ENCODE data around the gene OR13G1. TPM values are rescaled to one million over a fixed set of nuclear protein-coding genes. Genes with fewer than 3 reads are reported as not detected.
"Not testable (repeated sequence)": the region's sequence is repeated elsewhere in the genome, so short reads cannot be mapped to it uniquely, and the experiment has no call there.

OR13G1 gene
- total RNA-seq, 1 donor from 2014 or later: not detected

DNA sequence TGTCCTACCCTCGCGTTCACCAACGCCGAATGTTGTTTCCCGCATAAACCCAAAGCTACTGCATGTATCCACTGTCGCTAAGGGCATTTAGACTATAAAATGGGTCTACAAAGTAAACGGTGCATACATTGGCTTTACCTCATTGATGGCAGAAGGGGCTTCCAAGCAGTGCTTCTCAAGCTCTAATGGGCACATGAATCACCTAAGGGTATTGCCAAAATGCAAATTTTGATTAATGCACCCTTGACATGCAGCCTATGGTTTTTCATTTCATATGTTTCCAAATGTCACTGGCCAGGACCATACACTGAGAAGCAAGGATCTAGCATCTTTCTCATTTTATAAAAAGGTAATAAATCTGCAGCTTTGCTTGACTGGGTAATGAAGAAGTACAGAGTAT, 34.2 kb upstream of the OR13G1 start:
- FAIRE-seq (no peak), DNase-seq (ENCODE audit: low read depth) (no peak)
- Histone ChIP-seq H3K4me2 (ENCODE audit: low read length) (no peak overlapping the region), H3K4me3 (ENCODE audit: insufficient read depth, low read depth, low read length) (no peak overlapping the region), H3K36me3 (ENCODE audit: insufficient read depth, low read length) (no peaks in the 10 kb centered on the region), H3K4me1 (ENCODE audit: insufficient read depth, low read length) (no peaks in the 10 kb centered on the region), H2AFZ (ENCODE audit: low read depth, low read length) (no peak overlapping the region), H3K9me3 (ENCODE audit: insufficient read depth, low read depth, low read length) (no peaks in the 10 kb centered on the region), H3K79me2 (ENCODE audit: insufficient read depth, low read length) (no peaks in the 10 kb centered on the region), H3K9ac (ENCODE audit: low read length) (no peak overlapping the region), H3K27ac (ENCODE audit: low read depth, low read length) (no peak overlapping the region), H3K27me3 (ENCODE audit: insufficient read depth, low read length) (no peaks in the 10 kb centered on the region), H4K20me1 (ENCODE audit: insufficient read depth, low read length) (no peaks in the 10 kb centered on the region)
- Mint-ChIP-seq H3K27me3 (ENCODE audit: low read depth, unreplicated experiment) (no peaks in the 10 kb centered on the region), H3K4me1 (ENCODE audit: low read depth, unreplicated experiment) (no peaks in the 10 kb centered on the region), H3K4me3 (ENCODE audit: unreplicated experiment) (no peak overlapping the region), H3K9me3 (ENCODE audit: unreplicated experiment) (no peaks in the 10 kb centered on the region), H3K27ac (ENCODE audit: unreplicated experiment) (no peak overlapping the region), H3K36me3 (ENCODE audit: low read depth, unreplicated experiment) (no peaks in the 10 kb centered on the region)
- TF ChIP-seq, protein P1, sequence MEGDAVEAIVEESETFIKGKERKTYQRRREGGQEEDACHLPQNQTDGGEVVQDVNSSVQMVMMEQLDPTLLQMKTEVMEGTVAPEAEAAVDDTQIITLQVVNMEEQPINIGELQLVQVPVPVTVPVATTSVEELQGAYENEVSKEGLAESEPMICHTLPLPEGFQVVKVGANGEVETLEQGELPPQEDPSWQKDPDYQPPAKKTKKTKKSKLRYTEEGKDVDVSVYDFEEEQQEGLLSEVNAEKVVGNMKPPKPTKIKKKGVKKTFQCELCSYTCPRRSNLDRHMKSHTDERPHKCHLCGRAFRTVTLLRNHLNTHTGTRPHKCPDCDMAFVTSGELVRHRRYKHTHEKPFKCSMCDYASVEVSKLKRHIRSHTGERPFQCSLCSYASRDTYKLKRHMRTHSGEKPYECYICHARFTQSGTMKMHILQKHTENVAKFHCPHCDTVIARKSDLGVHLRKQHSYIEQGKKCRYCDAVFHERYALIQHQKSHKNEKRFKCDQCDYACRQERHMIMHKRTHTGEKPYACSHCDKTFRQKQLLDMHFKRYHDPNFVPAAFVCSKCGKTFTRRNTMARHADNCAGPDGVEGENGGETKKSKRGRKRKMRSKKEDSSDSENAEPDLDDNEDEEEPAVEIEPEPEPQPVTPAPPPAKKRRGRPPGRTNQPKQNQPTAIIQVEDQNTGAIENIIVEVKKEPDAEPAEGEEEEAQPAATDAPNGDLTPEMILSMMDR (IDR thresholded peaks at IDR 0.05; ENCODE audit: insufficient read depth, low read depth, low read length): no peak
- TF ChIP-seq EZH2 (IDR thresholded peaks at IDR 0.05; ENCODE audit: insufficient read depth, low read length): no peak

DNA sequence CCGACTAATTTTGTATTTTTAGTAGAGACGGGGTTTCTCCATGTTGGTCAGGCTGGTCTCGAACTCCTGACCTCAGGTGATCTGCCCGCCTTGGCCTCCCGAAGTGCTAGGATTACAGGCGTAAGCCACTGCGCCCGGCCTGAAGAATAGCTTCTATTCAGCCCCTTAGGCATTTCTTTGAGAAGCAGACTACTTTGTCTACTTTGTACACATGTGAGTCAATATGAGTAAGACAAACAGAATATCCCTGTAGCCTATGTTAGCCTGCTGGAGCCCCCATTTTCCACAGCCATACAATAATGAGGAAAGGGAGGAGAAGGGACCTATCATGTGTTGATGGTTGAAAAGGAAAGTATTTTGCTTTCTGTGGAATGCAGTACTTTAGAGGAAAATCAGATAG, 31.1 kb upstream of the OR13G1 start:
- not testable (repeated sequence) for H3K9ac ChIP-seq (ENCODE audit: low read length); H3K27ac Mint-ChIP-seq (ENCODE audit: unreplicated experiment); H3K36me3 ChIP-seq (ENCODE audit: insufficient read depth, low read length); H4K20me1 ChIP-seq (ENCODE audit: insufficient read depth, low read length); FAIRE-seq; H3K4me2 ChIP-seq (ENCODE audit: low read length); H3K9me3 ChIP-seq (ENCODE audit: insufficient read depth, low read depth, low read length); H2AFZ ChIP-seq (ENCODE audit: low read depth, low read length); H3K79me2 ChIP-seq (ENCODE audit: insufficient read depth, low read length); H3K4me3 Mint-ChIP-seq (ENCODE audit: unreplicated experiment); H3K9me3 Mint-ChIP-seq (ENCODE audit: unreplicated experiment); H3K27me3 ChIP-seq (ENCODE audit: insufficient read depth, low read length); H3K27ac ChIP-seq (ENCODE audit: low read depth, low read length); H3K36me3 Mint-ChIP-seq (ENCODE audit: low read depth, unreplicated experiment); H3K4me3 ChIP-seq (ENCODE audit: insufficient read depth, low read depth, low read length); DNase-seq (ENCODE audit: low read depth); H3K4me1 Mint-ChIP-seq (ENCODE audit: low read depth, unreplicated experiment); H3K4me1 ChIP-seq (ENCODE audit: insufficient read depth, low read length); H3K27me3 Mint-ChIP-seq (ENCODE audit: low read depth, unreplicated experiment)

DNA sequence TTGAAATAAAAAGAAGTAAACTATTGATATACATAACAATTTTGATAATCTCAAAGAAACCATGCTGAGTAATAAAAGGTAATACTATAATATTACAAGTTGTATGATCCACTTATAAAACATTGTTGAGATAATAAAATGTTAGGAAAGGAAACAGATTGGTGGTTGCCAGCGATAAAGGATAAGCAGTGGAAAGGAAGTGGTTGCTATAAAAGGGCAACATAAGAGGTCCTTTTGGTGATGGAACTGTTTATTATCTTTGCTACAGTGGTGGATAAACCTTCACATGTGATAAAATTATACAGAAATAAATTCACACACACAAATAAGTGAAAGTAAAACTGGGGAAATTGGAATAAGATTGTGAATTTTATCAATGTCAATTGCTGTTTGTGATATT, 21.8 kb upstream of the OR13G1 start:
- no peak overlapping the region for H3K4me2 ChIP-seq (ENCODE audit: low read length)
- no peak for DNase-seq (ENCODE audit: low read depth)
- peaks cover 3% of the 10 kb centered on the region for H3K9me3 ChIP-seq (ENCODE audit: insufficient read depth, low read depth, low read length)
- H3K79me2 ChIP-seq (ENCODE audit: insufficient read depth, low read length): no peaks in the 10 kb centered on the region
- Mint-ChIP-seq H3K4me1 (ENCODE audit: low read depth, unreplicated experiment) (no peaks in the 10 kb centered on the region), H3K9me3 (ENCODE audit: unreplicated experiment) (no peaks in the 10 kb centered on the region), H3K27me3 (ENCODE audit: low read depth, unreplicated experiment) (no peaks in the 10 kb centered on the region), H3K36me3 (ENCODE audit: low read depth, unreplicated experiment) (no peaks in the 10 kb centered on the region), H3K4me3 (ENCODE audit: unreplicated experiment) (no peak overlapping the region), H3K27ac (ENCODE audit: unreplicated experiment) (no peak overlapping the region)
- no peaks in the 10 kb centered on the region for H3K4me1 ChIP-seq (ENCODE audit: insufficient read depth, low read length)
- no peak overlapping the region for H3K27ac ChIP-seq (ENCODE audit: low read depth, low read length)
- no peak for TF ChIP-seq EZH2 (IDR thresholded peaks at IDR 0.05; ENCODE audit: insufficient read depth, low read length)
- TF ChIP-seq, protein P1 (IDR thresholded peaks at IDR 0.05; ENCODE audit: insufficient read depth, low read depth, low read length): no peak
- no peak overlapping the region for H3K9ac ChIP-seq (ENCODE audit: low read length)
- no peak for FAIRE-seq
- no peaks in the 10 kb centered on the region for H3K27me3 ChIP-seq (ENCODE audit: insufficient read depth, low read length)
- no peak overlapping the region for H3K4me3 ChIP-seq (ENCODE audit: insufficient read depth, low read depth, low read length)
- H3K36me3 ChIP-seq (ENCODE audit: insufficient read depth, low read length): no peaks in the 10 kb centered on the region
- H4K20me1 ChIP-seq (ENCODE audit: insufficient read depth, low read length): no peaks in the 10 kb centered on the region
- no peak overlapping the region for H2AFZ ChIP-seq (ENCODE audit: low read depth, low read length)

All from astrocyte (in vitro differentiated cells and primary cell).